ENCODE results near the gene PIK3C2G. TPM values are rescaled to one million over a fixed set of nuclear protein-coding genes. Genes with fewer than 3 reads are reported as not detected.

The PIK3C2G gene
- total RNA-seq, 2 donors from 2014 or later, result 0.57 to 0.69 TPM

GRCh38 chr12:18676996-18677588 is 415.8 kb downstream of the PIK3C2G start:
- no peaks in the 10 kb centered on the region for H3K36me3 ChIP-seq
- H3K9ac ChIP-seq (ENCODE audit: low read depth in 2 of 2, low read length in 2 of 2), result no peak overlapping the region
- H3K4me3 ChIP-seq, result no peak overlapping the region
- no peaks in the 10 kb centered on the region for H3K27me3 ChIP-seq
- intact Hi-C loops (cut with DNase I), result no loop called here
- no peaks in the 10 kb centered on the region for H3K9me3 ChIP-seq
- no peak overlapping the region for H3K27ac ChIP-seq
- DNase-seq, result no peak
- no peaks in the 10 kb centered on the region for H3K4me1 ChIP-seq
- TF ChIP-seq CTCF (IDR thresholded peaks at IDR 0.05), result no peak

DNA sequence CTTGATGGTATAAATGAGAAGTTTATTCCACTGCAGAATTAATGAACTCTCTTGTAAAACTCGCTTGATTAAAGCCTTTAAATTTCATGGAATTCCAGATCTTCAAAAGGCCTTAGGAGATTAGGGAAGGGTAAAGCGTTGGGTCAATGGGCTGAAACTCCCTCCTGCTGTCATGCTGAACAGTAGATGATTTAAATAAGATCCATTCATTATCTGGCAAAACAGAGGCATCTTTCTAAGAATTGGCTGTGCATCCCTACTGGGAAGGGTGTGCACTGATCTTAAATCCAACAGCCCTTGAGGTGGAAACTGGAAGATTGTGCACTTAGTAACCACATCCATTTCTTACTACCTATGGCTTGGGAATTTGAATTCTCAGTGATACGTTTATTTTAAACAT is 420.5 kb downstream of the PIK3C2G start:
- intact Hi-C loops (cut with DNase I), result no loop called here
- Histone ChIP-seq H3K27me3 (no peaks in the 10 kb centered on the region), H3K4me3 (no peak overlapping the region), H3K9ac (ENCODE audit: low read depth in 2 of 2, low read length in 2 of 2) (no peak overlapping the region), H3K27ac (no peak overlapping the region), H3K9me3 (no peaks in the 10 kb centered on the region), H3K36me3 (no peaks in the 10 kb centered on the region), H3K4me1 (no peaks in the 10 kb centered on the region)
- TF ChIP-seq CTCF (IDR thresholded peaks at IDR 0.05), result no peak
- no peak for DNase-seq

- Histone ChIP-seq H3K36me3 (no peaks in the 10 kb centered on the region), H3K9ac (ENCODE audit: low read depth in 2 of 2, low read length in 2 of 2) (no peak overlapping the region), H3K4me3 (no peak overlapping the region), H3K9me3 (no peaks in the 10 kb centered on the region), H3K4me1 (no peaks in the 10 kb centered on the region), H3K27ac (no peak overlapping the region), H3K27me3 (no peaks in the 10 kb centered on the region)
- no peak for TF ChIP-seq CTCF (IDR thresholded peaks at IDR 0.05)
- intact Hi-C loops (cut with DNase I), result no loop called here
- no peak for DNase-seq
These were observed 422.2 kb downstream of the PIK3C2G start for GRCh38 chr12:18683327-18684013.

GRCh38 chr12:18684430-18684829 is 423.1 kb downstream of the PIK3C2G start:
- Histone ChIP-seq H3K4me3 (no peak overlapping the region), H3K27ac (no peak overlapping the region), H3K27me3 (no peaks in the 10 kb centered on the region), H3K9me3 (no peaks in the 10 kb centered on the region), H3K9ac (ENCODE audit: low read depth in 2 of 2, low read length in 2 of 2) (no peak overlapping the region), H3K4me1 (no peaks in the 10 kb centered on the region), H3K36me3 (no peaks in the 10 kb centered on the region)
- no peak for TF ChIP-seq CTCF (IDR thresholded peaks at IDR 0.05)
- intact Hi-C loops (cut with DNase I), result no loop called here
- DNase-seq, result no peak

DNA sequence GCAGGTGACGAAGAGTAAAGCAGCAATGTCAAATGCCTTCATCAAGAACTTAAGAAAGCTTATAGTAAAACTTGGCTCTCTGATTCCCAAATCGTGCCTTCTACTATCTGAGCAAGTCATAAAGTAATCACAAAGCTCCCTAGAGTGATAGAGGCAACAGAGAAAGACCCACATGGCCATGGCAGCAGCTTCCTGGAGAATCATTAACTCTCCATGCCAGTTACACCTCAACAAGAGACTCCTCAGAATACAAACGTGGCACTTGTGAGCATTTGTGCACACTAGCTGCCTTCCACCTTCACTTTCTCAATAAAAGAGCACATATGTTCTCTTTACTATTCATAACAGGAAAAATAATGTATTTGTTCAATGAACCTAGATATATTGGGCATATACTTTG is 428.5 kb downstream of the PIK3C2G start:
- no peak for TF ChIP-seq CTCF (IDR thresholded peaks at IDR 0.05)
- no peaks in the 10 kb centered on the region for H3K36me3 ChIP-seq
- H3K4me3 ChIP-seq, result no peak overlapping the region
- no peak overlapping the region for H3K9ac ChIP-seq (ENCODE audit: low read depth in 2 of 2, low read length in 2 of 2)
- H3K27ac ChIP-seq, result no peak overlapping the region
- no peaks in the 10 kb centered on the region for H3K9me3 ChIP-seq
- intact Hi-C loops (cut with DNase I), result no loop called here
- H3K4me1 ChIP-seq, result no peaks in the 10 kb centered on the region
- no peaks in the 10 kb centered on the region for H3K27me3 ChIP-seq
- DNase-seq, result no peak
